A549 (cell line): ENCODE results near the gene TM4SF5. TPM values are rescaled to one million over a fixed set of nuclear protein-coding genes. Genes with fewer than 3 reads are reported as not detected.

Experiments
- ATAC-seq, 2 experiments: fragments of 200-7000 bp in 1 of 2; fragments of >200 bp in 1 of 2; cut with Nextera tagmentation in 1 of 2; cut with Tn5 transposase in 1 of 2; 3 replicates each; pipeline versions ENCODE4 v1.8.0 to v1.9.1; 2018 to 2020; ENCODE audit warnings: mild to moderate bottlenecking in 1 of 2, moderate library complexity in 1 of 2
- CTCF ChIA-PET: fragments of 300-600 bp; sonication (Branson Sonifier 250); formaldehyde crosslinking; extraction: SDS; loops from one replicate; lab custom pipeline; 2021; ENCODE audit warnings: antibody characterized with exemption, inconsistent platforms; lab: Yijun Ruan, JAX
- POLR2A ChIA-PET: fragments of 350-600 bp; formaldehyde crosslinking; extraction: SDS; loops from one replicate; lab custom pipeline; 2021; ENCODE audit warnings: antibody characterized with exemption, inconsistent platforms; lab: Yijun Ruan, JAX
- DNase-seq, 2 experiments: peaks; one replicate each; pipeline versions ENCODE4 v3.0.0 to v3.0.0-alpha.2; 2011 to 2016; ENCODE audit warnings: low read depth in 1 of 2, low spot score in 1 of 2
- FAIRE-seq: peaks from 2 replicates; lab custom pipeline; 2011; peaks lifted over from hg19 to GRCh38; lab: Jason Lieb, UNC
- H3K27ac ChIP-seq, 2 experiments: fragments of >200 bp; sonication (Bioruptor Twin); formaldehyde crosslinking; 3 replicates each; pipeline ENCODE4 v1.5.1; 2016 to 2017
- H3K4me1 ChIP-seq: fragments of >200 bp; sonication (Bioruptor Twin); formaldehyde crosslinking; 3 replicates; pipeline ENCODE4 v1.6.1; 2016
- H3K4me2 ChIP-seq: fragments of >200 bp; sonication (Bioruptor Twin); formaldehyde crosslinking; 3 replicates; pipeline ENCODE4 v1.6.1; 2016
- H3K4me3 ChIP-seq: fragments of >200 bp; sonication (Bioruptor Twin); formaldehyde crosslinking; 3 replicates; pipeline ENCODE4 v1.5.1; 2016
- H3K9me3 ChIP-seq: fragments of >200 bp; sonication (Bioruptor Twin); formaldehyde crosslinking; 3 replicates; pipeline ENCODE4 v1.6.1; 2016
- CBX2 ChIP-seq: fragments of 200-600 bp; sonication (generic); IDR thresholded peaks from 2 replicates; pipeline ENCODE4 v1.6.1; 2016; ENCODE audit warnings: low read depth, mild to moderate bottlenecking, borderline replicate concordance
- CEBPB ChIP-seq, 2 experiments: fragments of >200 bp in 1 of 2; sonication (Bioruptor Twin) in 1 of 2; formaldehyde crosslinking in 1 of 2; IDR thresholded peaks; 2 replicates each; pipeline ENCODE4 v1.6.1; 2012 to 2016
- ESRRA ChIP-seq: fragments of 150-350 bp; IDR thresholded peaks from 2 replicates; pipeline ENCODE4 v1.6.1; 2014; ENCODE audit warnings: mild to moderate bottlenecking, low read length, borderline replicate concordance
- GATA3 ChIP-seq: IDR thresholded peaks from 2 replicates; pipeline ENCODE4 v1.6.1; 2012; ENCODE audit warnings: borderline replicate concordance
- HDAC2 ChIP-seq: fragments of 200-600 bp; sonication (generic); IDR thresholded peaks from 2 replicates; pipeline ENCODE4 v1.6.1; 2016
- HES2 ChIP-seq: fragments of >200 bp; sonication (Bioruptor Twin); formaldehyde crosslinking; IDR thresholded peaks from 2 replicates; pipeline ENCODE4 v1.6.1; 2016
- HEYL ChIP-seq: fragments of 250-450 bp; sonication (Bioruptor Pico); IDR thresholded peaks from 2 replicates; pipeline ENCODE4 v1.8.0; 2021; ENCODE audit warnings: mild to moderate bottlenecking, moderate library complexity
- JUNB ChIP-seq: fragments of >200 bp; sonication (Bioruptor Twin); formaldehyde crosslinking; IDR thresholded peaks from 2 replicates; pipeline ENCODE4 v1.6.1; 2016
- KDM5A ChIP-seq: fragments of 200-600 bp; sonication (generic); IDR thresholded peaks from 2 replicates; pipeline ENCODE4 v1.6.1; 2016; ENCODE audit warnings: antibody characterized with exemption, mild to moderate bottlenecking
- MAFK ChIP-seq: fragments of 450-650 bp; IDR thresholded peaks from 2 replicates; pipeline ENCODE4 v1.6.1; 2014; ENCODE audit not compliant: partially characterized antibody
- PHF8 ChIP-seq: fragments of 200-600 bp; sonication (generic); IDR thresholded peaks from 2 replicates; pipeline ENCODE4 v1.6.1; 2016; ENCODE audit warnings: low read depth, mild to moderate bottlenecking, antibody characterized with exemption, moderate library complexity, borderline replicate concordance
- POLR2A ChIP-seq: IDR thresholded peaks from 2 replicates; pipeline ENCODE4 v1.6.1; 2012; ENCODE audit warnings: mild to moderate bottlenecking, low read length
- POLR2AphosphoS2 ChIP-seq: conservative IDR thresholded peaks from 2 replicates; pipeline ENCODE4 v1.6.1; 2012; ENCODE audit warnings: low read length, improper control_type of control experiment, inconsistent platforms
- RARB ChIP-seq: fragments of 250-450 bp; sonication (Bioruptor Pico); IDR thresholded peaks from 2 replicates; pipeline ENCODE4 v1.8.0; 2021; ENCODE audit warnings: mild to moderate bottlenecking, moderate library complexity
- RFX5 ChIP-seq: fragments of 450-650 bp; IDR thresholded peaks from 2 replicates; pipeline ENCODE4 v1.7.1; 2014; ENCODE audit warnings: antibody characterized with exemption, mild to moderate bottlenecking, moderate library complexity
- SREBF2 ChIP-seq: fragments of 450-650 bp; IDR thresholded peaks from 2 replicates; pipeline ENCODE4 v1.6.1; 2014; ENCODE audit warnings: mild to moderate bottlenecking, moderate library complexity
- TFCP2L1 ChIP-seq: fragments of 250-450 bp; sonication (Bioruptor Pico); IDR thresholded peaks from 2 replicates; pipeline ENCODE4 v1.5.0; 2021; ENCODE audit warnings: mild to moderate bottlenecking
- TP53 ChIP-seq: fragments of 250-450 bp; sonication (Bioruptor Pico); IDR thresholded peaks from 2 replicates; pipeline ENCODE4 v1.5.0; 2021; ENCODE audit warnings: mild to moderate bottlenecking, moderate library complexity
- WGBS: methylation state at CpG from one replicate; pipeline ENCODE4 v1.1.6; 2017; ENCODE audit errors: missing lambda C conversion rate; 5-methylcytosine and 5-hydroxymethylcytosine counted together
- polyA plus RNA-seq, 4 experiments: library from polyadenylated mRNA; depleted of rRNA in 3 of 4; stranded (reverse); fragments of >200 nt; fragmentation: RNase III in 1 of 4; extraction: RNeasy Plus Mini Kit Qiagen cat#74134 plus additional on column Dnase treatment in 1 of 4; gene quantifications; 2 replicates in 3 of 4; 3 replicates in 1 of 4; pipeline ENCODE4 v1.2.3, GENCODE V29; 2011 to 2017
- TF ChIP-seq, protein P1 (sequence below): IDR thresholded peaks from 2 replicates; pipeline ENCODE4 v1.6.1; 2012
- TF ChIP-seq, protein P2 (sequence below): fragments of 150-350 bp; IDR thresholded peaks from 2 replicates; pipeline ENCODE4 v1.6.1; 2014; ENCODE audit warnings: low read depth, mild to moderate bottlenecking, low read length
- TF ChIP-seq, protein P3 (sequence below): IDR thresholded peaks from 2 replicates; pipeline ENCODE4 v1.6.1; 2012
- TF ChIP-seq, protein P4 (sequence below): IDR thresholded peaks from 2 replicates; pipeline ENCODE4 v1.6.1; 2012; ENCODE audit warnings: low read depth, borderline replicate concordance
- TF ChIP-seq, protein P5 (sequence below): fragments of 450-650 bp; IDR thresholded peaks from 2 replicates; pipeline ENCODE4 v1.6.1; 2014; ENCODE audit warnings: antibody characterized with exemption
- TF ChIP-seq, protein P6 (sequence below): fragments of 200-600 bp; sonication (generic); IDR thresholded peaks from 2 replicates; pipeline ENCODE4 v1.6.1; 2016; ENCODE audit warnings: antibody characterized with exemption, mild to moderate bottlenecking, moderate library complexity

The TM4SF5 gene
- polyA plus RNA-seq, 2 of the 4 experiments (the other 2 are of a cell fraction) = 0.68 to 0.80 TPM

GRCh38 chr17:4800462-4801196, 28.9 kb downstream of the TM4SF5 start:
- Histone ChIP-seq H3K4me2 (no peak overlapping the region), H3K4me1 (peaks cover 7% of the 10 kb centered on the region; the same call in 2 of the 3 replicates), H3K9me3 (no peaks in the 10 kb centered on the region), H3K27ac (no peak overlapping the region), H3K4me3 (no peak overlapping the region)
- ChIA-PET POLR2A (no interaction called here), CTCF (interaction anchor here (1.0 to 5.5 kb wide), 8 partner anchors 8 to 90 kb away, joined by 3 to 38 read pairs (median 4); partner anchors contain the start of genes GLTPD2 and MED11)
- FAIRE-seq (peak; percentile 39), ATAC-seq (no peak), DNase-seq (no peak)
- TF ChIP-seq TFCP2L1 (no peak), POLR2A (no peak), JUNB (no peak), TP53 (CRISPR knock-in tag) (no peak), CBX2 (no peak), PHF8 (no peak), HDAC2 (no peak), HES2 (no peak), CEBPB (IDR thresholded peaks at IDR 0.05) (no peak), RFX5 (no peak), HEYL (no peak), RARB (CRISPR knock-in tag) (no peak), GATA3 (no peak), ESRRA (no peak)
- TF ChIP-seq, protein P1, sequence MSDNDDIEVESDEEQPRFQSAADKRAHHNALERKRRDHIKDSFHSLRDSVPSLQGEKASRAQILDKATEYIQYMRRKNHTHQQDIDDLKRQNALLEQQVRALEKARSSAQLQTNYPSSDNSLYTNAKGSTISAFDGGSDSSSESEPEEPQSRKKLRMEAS = no peak
- TF ChIP-seq, protein P2, sequence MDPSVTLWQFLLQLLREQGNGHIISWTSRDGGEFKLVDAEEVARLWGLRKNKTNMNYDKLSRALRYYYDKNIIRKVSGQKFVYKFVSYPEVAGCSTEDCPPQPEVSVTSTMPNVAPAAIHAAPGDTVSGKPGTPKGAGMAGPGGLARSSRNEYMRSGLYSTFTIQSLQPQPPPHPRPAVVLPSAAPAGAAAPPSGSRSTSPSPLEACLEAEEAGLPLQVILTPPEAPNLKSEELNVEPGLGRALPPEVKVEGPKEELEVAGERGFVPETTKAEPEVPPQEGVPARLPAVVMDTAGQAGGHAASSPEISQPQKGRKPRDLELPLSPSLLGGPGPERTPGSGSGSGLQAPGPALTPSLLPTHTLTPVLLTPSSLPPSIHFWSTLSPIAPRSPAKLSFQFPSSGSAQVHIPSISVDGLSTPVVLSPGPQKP = no peak
- TF ChIP-seq, protein P3, sequence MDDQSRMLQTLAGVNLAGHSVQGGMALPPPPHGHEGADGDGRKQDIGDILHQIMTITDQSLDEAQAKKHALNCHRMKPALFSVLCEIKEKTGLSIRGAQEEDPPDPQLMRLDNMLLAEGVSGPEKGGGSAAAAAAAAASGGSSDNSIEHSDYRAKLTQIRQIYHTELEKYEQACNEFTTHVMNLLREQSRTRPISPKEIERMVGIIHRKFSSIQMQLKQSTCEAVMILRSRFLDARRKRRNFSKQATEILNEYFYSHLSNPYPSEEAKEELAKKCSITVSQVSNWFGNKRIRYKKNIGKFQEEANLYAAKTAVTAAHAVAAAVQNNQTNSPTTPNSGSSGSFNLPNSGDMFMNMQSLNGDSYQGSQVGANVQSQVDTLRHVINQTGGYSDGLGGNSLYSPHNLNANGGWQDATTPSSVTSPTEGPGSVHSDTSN = no peak
- TF ChIP-seq, protein P4, sequence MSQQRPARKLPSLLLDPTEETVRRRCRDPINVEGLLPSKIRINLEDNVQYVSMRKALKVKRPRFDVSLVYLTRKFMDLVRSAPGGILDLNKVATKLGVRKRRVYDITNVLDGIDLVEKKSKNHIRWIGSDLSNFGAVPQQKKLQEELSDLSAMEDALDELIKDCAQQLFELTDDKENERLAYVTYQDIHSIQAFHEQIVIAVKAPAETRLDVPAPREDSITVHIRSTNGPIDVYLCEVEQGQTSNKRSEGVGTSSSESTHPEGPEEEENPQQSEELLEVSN = no peak
- TF ChIP-seq, protein P5, sequence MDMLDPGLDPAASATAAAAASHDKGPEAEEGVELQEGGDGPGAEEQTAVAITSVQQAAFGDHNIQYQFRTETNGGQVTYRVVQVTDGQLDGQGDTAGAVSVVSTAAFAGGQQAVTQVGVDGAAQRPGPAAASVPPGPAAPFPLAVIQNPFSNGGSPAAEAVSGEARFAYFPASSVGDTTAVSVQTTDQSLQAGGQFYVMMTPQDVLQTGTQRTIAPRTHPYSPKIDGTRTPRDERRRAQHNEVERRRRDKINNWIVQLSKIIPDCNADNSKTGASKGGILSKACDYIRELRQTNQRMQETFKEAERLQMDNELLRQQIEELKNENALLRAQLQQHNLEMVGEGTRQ = no peak
- WGBS = 67% methylated on average over 10 of the region's 10 CpGs

DNA sequence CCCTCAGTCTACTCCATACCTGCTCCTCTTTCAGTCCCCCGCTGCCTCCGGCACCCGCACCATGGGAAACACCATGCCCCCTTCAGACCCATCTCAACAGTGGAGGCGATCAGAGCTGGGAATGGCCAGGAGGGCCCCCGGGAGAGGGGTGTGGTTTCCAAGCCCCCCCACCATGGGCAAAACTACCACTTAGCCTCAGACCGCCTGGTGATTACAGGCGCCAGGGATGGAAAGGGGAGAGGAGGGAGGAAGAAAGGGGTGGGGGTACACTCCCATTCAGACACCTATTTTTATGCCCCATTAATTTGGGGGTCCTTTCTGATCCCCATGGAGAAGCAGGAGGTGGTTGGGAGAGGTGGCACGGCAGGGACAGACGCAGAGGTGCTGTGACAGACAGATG, 30.5 kb downstream of the TM4SF5 start, which contains the start of gene C17orf114:
Gene C17orf114, minus strand, starts transcription at position 101 of the 400 bp plus-strand sequence.
- no peaks in the 10 kb centered on the region for H3K9me3 ChIP-seq
- POLR2A ChIA-PET = no interaction called here
- 87% methylated on average over 9 of the region's 9 CpGs for WGBS
- no peak within 1 kb of the TSS for H3K4me2 ChIP-seq
- H3K4me3 ChIP-seq = no peak within 1 kb of the TSS
- no peak within 1 kb of the TSS for H3K27ac ChIP-seq
- no peak for TF ChIP-seq SREBF2
- no peak for TF ChIP-seq JUNB
- TF ChIP-seq CBX2 = no peak
- no peak for TF ChIP-seq KDM5A
- no peak for TF ChIP-seq MAFK
- TF ChIP-seq, protein P6, sequence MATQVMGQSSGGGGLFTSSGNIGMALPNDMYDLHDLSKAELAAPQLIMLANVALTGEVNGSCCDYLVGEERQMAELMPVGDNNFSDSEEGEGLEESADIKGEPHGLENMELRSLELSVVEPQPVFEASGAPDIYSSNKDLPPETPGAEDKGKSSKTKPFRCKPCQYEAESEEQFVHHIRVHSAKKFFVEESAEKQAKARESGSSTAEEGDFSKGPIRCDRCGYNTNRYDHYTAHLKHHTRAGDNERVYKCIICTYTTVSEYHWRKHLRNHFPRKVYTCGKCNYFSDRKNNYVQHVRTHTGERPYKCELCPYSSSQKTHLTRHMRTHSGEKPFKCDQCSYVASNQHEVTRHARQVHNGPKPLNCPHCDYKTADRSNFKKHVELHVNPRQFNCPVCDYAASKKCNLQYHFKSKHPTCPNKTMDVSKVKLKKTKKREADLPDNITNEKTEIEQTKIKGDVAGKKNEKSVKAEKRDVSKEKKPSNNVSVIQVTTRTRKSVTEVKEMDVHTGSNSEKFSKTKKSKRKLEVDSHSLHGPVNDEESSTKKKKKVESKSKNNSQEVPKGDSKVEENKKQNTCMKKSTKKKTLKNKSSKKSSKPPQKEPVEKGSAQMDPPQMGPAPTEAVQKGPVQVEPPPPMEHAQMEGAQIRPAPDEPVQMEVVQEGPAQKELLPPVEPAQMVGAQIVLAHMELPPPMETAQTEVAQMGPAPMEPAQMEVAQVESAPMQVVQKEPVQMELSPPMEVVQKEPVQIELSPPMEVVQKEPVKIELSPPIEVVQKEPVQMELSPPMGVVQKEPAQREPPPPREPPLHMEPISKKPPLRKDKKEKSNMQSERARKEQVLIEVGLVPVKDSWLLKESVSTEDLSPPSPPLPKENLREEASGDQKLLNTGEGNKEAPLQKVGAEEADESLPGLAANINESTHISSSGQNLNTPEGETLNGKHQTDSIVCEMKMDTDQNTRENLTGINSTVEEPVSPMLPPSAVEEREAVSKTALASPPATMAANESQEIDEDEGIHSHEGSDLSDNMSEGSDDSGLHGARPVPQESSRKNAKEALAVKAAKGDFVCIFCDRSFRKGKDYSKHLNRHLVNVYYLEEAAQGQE = no peak
- no peak for TF ChIP-seq POLR2AphosphoS2
- TF ChIP-seq, all 56 proteins: peak for 0
- no peak for ATAC-seq
- FAIRE-seq = no peak
- no peak for DNase-seq
- H3K4me1 ChIP-seq = peaks cover 6% of the 10 kb centered on the region; the same call in 2 of the 3 replicates
- CTCF ChIA-PET = interaction anchor here (0.6 to 5.5 kb wide), 3 partner anchors 13 to 497 kb away, joined by 3 to 38 read pairs (median 5); partner anchors contain the start of genes GLTPD2 and MED11
